HUES48 (cell line): ENCODE data around the gene PDE1A.

Experiments
- H3K27ac ChIP-seq: one replicate; pipeline ENCODE4 v1.7.0; 2013; ENCODE audit warnings: low read depth, low read length, inconsistent platforms
- H3K27me3 ChIP-seq: 2 replicates; pipeline ENCODE4 v1.6.1; 2013; ENCODE audit warnings: mild to moderate bottlenecking, low read length; ENCODE audit not compliant: control insufficient read depth, insufficient read depth
- H3K36me3 ChIP-seq: 2 replicates; pipeline ENCODE4 v1.6.1; 2013; ENCODE audit warnings: low read length; ENCODE audit not compliant: control insufficient read depth, insufficient read depth
- H3K4me1 ChIP-seq: 2 replicates; pipeline ENCODE4 v1.6.1; 2013; ENCODE audit warnings: mild to moderate bottlenecking, low read length; ENCODE audit not compliant: control insufficient read depth, insufficient read depth
- H3K4me3 ChIP-seq: 2 replicates; pipeline ENCODE4 v1.5.1; 2013; ENCODE audit warnings: mild to moderate bottlenecking, low read depth, low read length
- H3K9ac ChIP-seq: 2 replicates; pipeline ENCODE4 v1.6.1; 2013; ENCODE audit warnings: mild to moderate bottlenecking, low read depth, low read length, moderate library complexity
- H3K9me3 ChIP-seq: 2 replicates; pipeline ENCODE4 v1.6.1; 2013; ENCODE audit warnings: low read length; ENCODE audit not compliant: control insufficient read depth, insufficient read depth

PDE1A gene

DNA sequence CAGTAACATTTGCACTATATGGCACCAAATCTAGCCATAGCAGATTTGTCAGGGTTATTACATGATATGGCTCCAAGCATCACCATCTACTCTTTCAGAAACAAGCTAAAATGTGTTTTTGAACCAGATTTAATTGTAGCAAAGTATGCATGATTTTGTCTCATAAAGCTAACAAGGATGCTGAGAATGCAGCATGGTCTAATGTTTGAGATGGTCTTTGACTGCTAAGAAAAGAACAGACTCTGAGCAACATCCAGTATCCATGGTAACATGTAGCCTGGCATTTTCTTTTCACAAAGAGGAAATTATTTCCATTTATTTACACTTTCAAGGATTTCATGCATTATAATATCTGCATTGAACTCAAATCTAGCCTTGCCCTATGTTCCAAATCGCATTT lies 206.5 kb downstream of the PDE1A start:
- Histone ChIP-seq H3K9me3 (no peaks in the 10 kb centered on the region), H3K9ac (no peak overlapping the region), H3K27me3 (no peaks in the 10 kb centered on the region), H3K4me1 (peaks cover 10% of the 10 kb centered on the region), H3K4me3 (no peak overlapping the region), H3K27ac (no peak overlapping the region), H3K36me3 (no peaks in the 10 kb centered on the region)

DNA sequence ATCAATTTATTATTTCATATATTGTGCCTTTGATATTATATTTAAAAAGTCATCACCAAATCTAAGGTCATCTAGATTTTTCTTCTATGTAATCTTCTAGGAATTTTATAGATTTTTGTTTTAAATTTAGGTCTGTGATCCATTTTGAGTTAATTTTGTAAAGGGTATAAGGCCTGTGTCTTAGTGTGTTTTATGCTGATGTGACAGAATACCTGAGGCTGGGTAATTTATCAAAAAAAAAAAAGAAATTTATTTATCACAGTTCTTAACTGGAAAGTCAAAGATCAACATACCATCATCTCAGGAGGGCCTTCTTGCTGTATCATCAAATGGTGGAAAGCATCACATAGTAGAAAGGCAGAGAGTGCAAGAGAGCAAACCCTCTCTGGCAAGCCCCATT lies 216.2 kb downstream of the PDE1A start:
- no peak overlapping the region for H3K27ac ChIP-seq
- H3K27me3 ChIP-seq = no peaks in the 10 kb centered on the region
- H3K9me3 ChIP-seq = no peaks in the 10 kb centered on the region
- no peaks in the 10 kb centered on the region for H3K4me1 ChIP-seq
- no peak overlapping the region for H3K4me3 ChIP-seq
- no peaks in the 10 kb centered on the region for H3K36me3 ChIP-seq
- H3K9ac ChIP-seq = no peak overlapping the region

DNA sequence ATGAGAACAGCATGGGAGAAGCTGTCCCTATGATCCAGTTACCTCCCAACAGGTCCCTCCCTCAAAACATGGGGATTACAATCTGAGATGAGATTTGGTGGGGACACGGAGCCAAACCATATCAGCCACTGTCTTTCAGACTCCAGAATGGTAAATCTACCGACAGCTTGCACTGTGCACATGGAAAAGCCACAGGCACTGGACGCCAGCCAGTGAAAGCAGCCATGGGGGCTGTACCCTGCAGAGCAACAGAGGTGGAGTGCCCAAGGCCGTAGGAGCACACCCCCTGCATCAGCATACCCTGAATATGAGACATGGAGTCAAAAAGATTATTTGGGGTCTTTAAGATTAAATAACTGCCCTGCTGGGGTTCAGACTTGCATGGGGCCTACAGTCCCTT lies 218.4 kb downstream of the PDE1A start:
- Histone ChIP-seq H3K36me3 (no peaks in the 10 kb centered on the region), H3K4me3 (no peak overlapping the region), H3K9me3 (no peaks in the 10 kb centered on the region), H3K4me1 (no peaks in the 10 kb centered on the region), H3K27ac (no peak overlapping the region), H3K9ac (no peak overlapping the region), H3K27me3 (no peaks in the 10 kb centered on the region)

DNA sequence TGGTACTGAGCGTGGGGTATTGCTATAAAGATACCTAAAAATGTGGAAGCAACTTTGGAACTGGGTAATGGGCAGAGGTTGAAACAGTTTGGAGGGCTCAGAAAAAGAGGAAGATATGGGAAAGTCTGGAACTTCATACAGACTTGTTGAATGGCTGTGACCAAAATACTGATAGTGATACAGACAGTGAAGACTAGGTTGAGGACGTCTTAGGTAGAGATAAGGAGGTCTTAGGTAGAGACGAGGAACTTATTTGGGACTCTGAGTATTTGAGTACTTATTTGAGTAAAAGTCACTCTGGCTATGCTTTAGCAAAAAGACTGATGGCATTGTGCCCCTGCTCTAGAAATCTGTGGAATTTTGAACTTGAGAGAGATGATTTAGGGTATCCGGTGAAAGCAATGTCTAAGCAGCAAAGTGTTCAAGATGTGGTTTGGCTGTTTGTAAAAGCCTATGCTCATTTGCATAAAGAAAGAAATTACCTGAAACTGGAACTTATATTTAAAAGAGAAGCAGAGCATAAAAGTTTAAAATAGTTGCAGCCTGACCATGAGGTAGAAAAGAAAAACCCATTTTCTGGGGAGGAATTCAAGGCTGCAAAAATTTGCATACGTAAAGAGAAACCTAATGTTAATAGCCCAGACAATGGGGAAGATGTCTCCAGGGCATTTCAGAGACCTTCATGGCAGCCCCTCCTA lies 219.6 kb downstream of the PDE1A start:
- H3K4me1 ChIP-seq = no peaks in the 10 kb centered on the region
- H3K27ac ChIP-seq = no peak overlapping the region
- H3K36me3 ChIP-seq = no peaks in the 10 kb centered on the region
- H3K9ac ChIP-seq = no peak overlapping the region
- no peak overlapping the region for H3K4me3 ChIP-seq
- H3K27me3 ChIP-seq = no peaks in the 10 kb centered on the region
- H3K9me3 ChIP-seq = no peaks in the 10 kb centered on the region

DNA sequence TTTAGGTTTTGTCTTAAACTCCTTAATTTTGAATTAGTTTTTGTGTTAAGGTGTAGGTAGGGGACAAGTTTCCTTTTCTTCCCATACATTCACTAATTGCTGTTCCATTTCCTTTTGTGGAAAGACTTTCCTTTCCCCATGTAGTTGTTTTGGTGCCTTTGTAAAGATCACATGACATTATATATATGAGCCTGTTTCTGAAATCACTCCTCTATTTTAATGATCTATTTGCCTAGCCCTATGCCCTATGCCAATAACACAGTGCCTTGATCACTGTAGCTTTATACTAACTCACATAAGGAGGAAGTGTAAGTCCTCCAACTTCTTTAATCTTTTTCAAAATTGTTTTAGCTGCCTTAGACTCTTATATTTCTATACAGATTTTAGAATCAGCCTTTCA lies 229.3 kb downstream of the PDE1A start:
- no peaks in the 10 kb centered on the region for H3K27me3 ChIP-seq
- H3K4me3 ChIP-seq = no peak overlapping the region
- H3K9ac ChIP-seq = no peak overlapping the region
- no peaks in the 10 kb centered on the region for H3K9me3 ChIP-seq
- no peaks in the 10 kb centered on the region for H3K36me3 ChIP-seq
- H3K27ac ChIP-seq = no peak overlapping the region
- H3K4me1 ChIP-seq = no peaks in the 10 kb centered on the region

DNA sequence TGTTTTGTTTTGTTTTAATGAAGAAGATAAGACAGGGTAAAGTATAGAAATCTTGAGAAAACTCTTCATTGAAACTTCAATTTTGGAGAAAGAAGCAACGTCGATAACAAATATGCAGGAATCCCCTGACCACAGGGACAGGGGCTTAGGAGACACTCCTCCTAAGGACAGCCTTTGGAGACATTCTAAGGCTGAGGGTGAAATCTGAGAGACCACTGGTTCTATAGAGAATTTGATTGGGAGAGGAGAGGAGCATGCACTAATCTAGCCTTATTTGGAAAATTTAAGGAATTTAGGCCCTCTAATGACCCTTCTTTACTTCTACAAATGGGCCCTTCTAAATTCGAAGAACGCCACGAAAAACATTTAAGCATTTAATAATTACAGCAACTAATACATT lies 233.5 kb downstream of the PDE1A start:
- no peaks in the 10 kb centered on the region for H3K4me1 ChIP-seq
- no peaks in the 10 kb centered on the region for H3K36me3 ChIP-seq
- H3K27me3 ChIP-seq = no peaks in the 10 kb centered on the region
- H3K4me3 ChIP-seq = no peak overlapping the region
- no peaks in the 10 kb centered on the region for H3K9me3 ChIP-seq
- no peak overlapping the region for H3K9ac ChIP-seq
- H3K27ac ChIP-seq = no peak overlapping the region

DNA sequence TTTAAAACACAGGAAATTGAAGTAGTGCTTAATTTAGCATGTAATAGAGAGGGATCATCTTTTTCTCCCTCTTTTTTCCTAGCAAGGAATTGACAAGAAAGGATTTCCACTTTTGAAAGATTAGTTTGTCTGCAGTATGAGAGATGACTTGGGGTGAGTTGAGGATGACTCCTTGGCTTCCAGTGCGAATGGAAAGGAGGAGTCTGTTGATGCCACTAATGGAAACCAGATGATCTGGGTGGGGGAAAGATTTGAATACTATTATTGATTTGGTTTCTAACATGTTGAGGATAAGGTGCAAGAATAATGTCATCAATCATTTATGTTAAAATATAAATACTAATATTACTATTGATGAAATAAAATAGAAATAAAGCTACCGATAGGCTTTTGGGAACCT lies 235.8 kb downstream of the PDE1A start:
- no peaks in the 10 kb centered on the region for H3K4me1 ChIP-seq
- no peak overlapping the region for H3K27ac ChIP-seq
- no peak overlapping the region for H3K4me3 ChIP-seq
- H3K27me3 ChIP-seq = no peaks in the 10 kb centered on the region
- H3K36me3 ChIP-seq = no peaks in the 10 kb centered on the region
- no peaks in the 10 kb centered on the region for H3K9me3 ChIP-seq
- no peak overlapping the region for H3K9ac ChIP-seq

DNA sequence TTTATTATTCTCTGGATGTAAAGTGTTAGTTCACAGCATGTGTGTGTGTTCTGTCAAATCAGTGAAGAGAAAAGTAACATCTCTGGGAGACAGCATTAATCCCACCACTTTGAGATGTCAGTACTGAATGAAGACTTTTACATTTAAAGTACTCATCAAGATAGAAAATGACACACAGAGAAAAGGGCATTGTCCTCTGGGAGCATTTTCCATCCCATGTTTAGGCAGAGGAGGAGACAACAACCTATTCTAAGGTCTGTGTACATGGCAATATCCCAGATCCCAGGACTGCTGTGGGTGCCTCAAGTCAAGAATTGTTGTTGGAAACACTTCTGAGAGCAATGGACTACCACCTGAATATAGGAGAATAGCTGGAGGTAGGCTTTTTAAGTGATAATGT lies 239.7 kb downstream of the PDE1A start:
- no peak overlapping the region for H3K9ac ChIP-seq
- H3K36me3 ChIP-seq = no peaks in the 10 kb centered on the region
- no peak overlapping the region for H3K27ac ChIP-seq
- H3K27me3 ChIP-seq = no peaks in the 10 kb centered on the region
- H3K9me3 ChIP-seq = no peaks in the 10 kb centered on the region
- H3K4me3 ChIP-seq = no peak overlapping the region
- no peaks in the 10 kb centered on the region for H3K4me1 ChIP-seq

DNA sequence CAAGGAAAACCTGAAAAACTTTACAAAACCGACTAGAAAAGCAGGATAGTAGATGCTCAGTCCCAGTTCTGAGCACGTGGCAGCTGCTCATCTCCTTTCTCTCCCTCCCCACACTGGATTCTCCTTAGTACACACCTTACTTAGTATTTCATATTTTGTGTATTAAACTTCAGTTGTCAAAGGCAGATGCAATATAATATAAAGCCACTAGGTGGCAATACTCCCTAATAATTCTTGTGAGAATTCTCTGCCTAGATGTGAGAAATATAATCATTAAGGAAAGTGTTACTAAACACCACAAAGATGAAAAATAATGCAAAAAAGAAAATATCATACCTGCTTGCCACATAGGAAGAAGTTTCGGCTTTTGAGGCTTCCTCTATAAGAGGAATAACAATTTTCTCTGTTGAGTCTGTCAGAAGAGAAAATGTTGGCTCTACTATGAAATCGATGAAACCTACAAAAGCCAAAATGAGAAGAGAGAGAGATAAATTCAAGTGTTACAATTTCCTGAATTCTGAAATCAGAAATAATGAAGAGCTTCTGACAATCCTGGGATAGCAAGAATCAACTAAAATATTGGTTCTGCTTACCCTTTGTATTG lies 240.6 kb downstream of the PDE1A start:
- Histone ChIP-seq H3K9ac (no peak overlapping the region), H3K27ac (no peak overlapping the region), H3K4me1 (no peaks in the 10 kb centered on the region), H3K36me3 (no peaks in the 10 kb centered on the region), H3K4me3 (no peak overlapping the region), H3K27me3 (no peaks in the 10 kb centered on the region), H3K9me3 (no peaks in the 10 kb centered on the region)

DNA sequence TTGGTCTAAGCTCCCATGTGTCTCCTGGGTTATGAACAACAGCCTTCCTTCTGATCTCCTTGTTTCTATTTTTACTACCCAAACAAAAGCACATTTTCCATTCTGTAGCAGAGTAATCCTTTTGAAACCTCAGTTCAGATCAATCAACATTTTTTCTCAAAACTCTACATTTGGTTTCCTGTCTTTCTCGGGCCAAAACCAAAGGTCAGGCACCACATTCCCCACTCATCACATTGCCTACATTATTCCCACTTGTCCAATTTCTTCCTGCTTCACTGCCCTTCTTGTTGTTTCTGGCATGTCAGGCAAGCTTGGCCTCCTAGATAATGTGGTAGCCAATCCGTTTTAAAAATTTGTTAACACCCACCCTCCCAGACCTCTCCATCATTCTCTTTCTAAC lies 244.4 kb downstream of the PDE1A start:
- Histone ChIP-seq H3K4me3 (no peak overlapping the region), H3K4me1 (no peaks in the 10 kb centered on the region), H3K27ac (no peak overlapping the region), H3K9me3 (no peaks in the 10 kb centered on the region), H3K27me3 (no peaks in the 10 kb centered on the region), H3K36me3 (no peaks in the 10 kb centered on the region), H3K9ac (no peak overlapping the region)

DNA sequence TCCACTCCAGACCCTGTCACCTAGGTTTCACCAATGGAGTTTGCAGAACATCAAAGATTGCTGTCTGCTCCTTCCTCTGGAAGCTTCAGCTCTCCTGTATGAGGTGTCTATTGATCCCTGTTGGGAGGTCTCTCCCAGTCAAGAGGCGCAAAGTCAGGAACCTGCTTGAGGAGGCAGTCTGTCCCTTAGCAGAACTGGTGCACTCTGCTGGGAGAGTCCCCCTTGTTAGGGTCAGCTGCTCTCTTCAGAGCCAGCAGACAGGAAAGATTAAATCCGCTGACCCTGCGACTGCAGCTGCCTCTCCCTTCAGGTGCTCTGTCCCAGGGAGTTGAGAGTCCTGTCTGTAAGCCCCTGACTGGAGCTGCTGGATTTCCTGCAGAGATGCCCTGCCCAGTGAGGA lies 245.5 kb downstream of the PDE1A start:
- H3K36me3 ChIP-seq = no peaks in the 10 kb centered on the region
- H3K4me3 ChIP-seq = no peak overlapping the region
- no peak overlapping the region for H3K27ac ChIP-seq
- no peak overlapping the region for H3K9ac ChIP-seq
- no peaks in the 10 kb centered on the region for H3K9me3 ChIP-seq
- H3K27me3 ChIP-seq = no peaks in the 10 kb centered on the region
- H3K4me1 ChIP-seq = no peaks in the 10 kb centered on the region
